HG02678 (cell line): ENCODE results near the gene RIMBP3C.
"Not testable (repeated sequence)": the region's sequence is repeated elsewhere in the genome, so short reads cannot be mapped to it uniquely, and the experiment has no call there.

ENCODE experiments used
- ATAC-seq: cut with Tn5 transposase; IDR thresholded peaks from one replicate; pipeline ENCODE4 v1.9.1; 2021; ENCODE audit warnings: mild to moderate bottlenecking, moderate library complexity; ENCODE audit not compliant: unreplicated experiment

RIMBP3C gene

DNA sequence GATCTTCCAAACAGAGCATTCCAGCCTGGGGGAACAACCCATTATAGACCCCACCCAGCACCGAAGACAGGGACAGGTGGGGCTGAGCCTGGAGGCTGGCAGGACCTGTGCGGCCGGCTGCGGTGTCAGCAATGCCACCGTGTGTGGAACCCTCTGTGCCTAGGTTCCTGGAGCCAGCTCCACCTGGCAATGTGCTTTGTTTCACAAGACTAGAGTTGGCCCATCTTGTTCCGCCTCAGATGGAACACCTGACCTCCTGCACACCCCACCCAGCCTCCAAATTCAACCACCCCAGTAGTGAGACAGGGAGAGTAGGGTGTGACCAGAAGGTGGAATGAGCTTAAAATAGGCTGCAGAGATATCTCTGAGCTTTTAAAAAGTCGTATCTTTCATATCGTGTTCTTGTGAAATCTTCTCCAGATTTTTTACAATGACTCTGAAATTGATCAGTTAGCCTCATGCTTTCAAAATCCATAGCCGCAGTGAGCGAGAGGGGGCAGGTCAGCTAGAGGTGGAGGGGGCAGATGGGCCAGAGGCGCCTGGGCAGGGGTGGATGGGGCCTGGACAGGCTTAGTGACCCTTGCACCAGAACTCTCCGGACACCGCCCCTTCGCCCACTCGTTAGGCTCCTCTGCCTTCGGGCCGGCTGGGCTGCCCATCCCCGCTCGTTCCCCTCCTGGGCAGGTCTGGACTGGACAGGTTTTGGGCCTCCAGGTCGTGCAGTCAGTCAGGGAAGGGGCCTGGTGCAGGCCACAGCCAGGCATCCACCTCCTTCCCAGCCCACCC, 18.2 kb downstream of the RIMBP3C start:
- ATAC-seq = not testable (repeated sequence)

DNA sequence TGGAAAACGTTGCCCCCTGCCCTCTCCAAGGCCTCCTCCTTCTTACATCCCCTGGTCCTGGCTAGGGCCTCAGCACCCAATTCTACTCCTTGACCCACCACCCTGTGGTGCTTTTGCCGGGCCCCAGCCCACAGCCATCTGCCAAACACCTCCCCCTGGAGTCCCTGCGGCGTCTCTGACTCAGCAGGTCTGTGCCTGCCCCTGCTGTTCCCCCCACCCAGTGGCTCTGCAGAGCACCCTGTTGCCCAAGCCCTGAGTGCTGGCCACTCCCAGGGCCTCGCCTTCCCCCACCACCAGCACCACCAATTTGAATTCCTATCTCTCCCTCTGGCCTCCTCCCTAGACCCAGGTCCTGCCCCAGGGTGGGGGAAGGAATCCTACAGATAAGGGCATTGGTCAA, 19.7 kb downstream of the RIMBP3C start:
- ATAC-seq = not testable (repeated sequence)

DNA sequence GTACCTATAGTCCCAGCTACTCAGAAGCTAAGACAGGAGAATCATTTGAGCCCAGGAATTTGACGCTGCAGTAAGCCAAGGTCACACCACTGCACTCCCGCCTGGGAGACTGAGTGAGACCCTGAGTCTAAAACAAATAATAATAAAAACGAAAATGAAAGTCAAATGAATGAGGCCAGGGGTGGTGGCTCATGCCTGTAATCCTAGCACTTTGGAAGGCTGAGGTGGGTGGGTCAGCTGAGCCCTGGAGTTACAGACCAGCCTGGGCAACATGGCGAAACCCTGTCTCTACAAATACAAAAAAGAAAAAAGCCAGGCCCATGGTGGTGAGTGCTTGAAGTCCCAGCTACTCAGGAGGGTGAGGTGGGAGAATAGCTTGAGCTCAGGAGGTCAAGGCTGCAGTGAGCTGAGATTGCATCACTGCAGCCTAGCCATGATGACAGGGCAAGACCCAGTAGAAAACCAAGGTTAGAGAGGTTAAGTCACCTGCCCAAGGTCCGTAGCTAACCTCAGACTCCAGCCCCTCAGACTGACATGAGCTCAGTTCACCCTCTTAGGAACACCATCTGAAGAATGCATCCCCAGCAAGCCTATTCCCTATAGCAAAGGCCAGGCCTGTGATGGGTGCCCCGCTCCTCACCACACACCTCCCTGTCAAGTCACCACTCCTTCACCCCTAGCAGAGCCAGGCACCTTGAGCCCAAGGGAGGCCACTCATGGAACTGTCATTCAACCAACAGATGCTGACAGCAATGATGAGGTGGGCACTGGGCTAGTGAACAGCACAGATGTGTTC, 24.4 kb downstream of the RIMBP3C start:
- ATAC-seq = not testable (repeated sequence)

DNA sequence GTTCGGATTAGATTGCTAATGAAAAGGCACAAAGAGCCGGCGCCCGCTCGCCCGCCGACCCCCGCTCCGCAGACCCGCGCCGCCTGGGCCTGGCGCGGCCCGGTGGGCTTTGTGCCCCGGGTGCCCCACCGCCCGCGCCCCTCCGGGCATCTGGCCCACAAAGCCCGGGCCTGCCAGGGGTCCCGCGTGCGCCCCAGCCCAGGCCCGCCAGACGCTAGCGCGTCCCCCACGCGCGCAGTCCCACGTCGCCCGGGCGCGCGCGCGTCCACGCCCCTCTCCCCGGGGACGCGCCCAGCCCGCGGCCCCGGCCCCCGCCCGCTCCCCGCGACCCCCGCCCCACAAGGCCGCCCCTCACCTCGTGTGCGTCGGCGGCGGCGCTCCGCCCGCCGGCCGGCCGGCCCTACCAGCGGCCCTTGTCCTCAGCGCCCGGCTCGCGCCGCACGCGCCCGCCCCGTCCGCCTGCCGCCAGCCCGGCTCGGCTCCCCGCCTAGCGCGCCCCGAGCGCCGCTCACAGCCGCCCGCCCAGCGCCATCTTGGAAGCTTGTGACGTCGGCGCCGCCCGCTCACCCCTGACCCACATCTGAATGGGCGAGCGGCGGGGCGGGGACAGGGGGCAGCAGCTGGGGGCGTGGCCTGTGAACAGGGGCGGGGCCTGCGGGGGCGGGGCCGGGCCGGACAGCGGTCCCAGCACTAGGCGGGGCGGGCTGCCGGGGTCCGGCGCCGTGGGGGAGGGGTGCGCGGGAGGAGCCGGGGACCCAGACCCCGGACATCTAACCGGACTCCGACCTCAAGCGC, 34.1 kb downstream of the RIMBP3C start:
- peak; percentile 89 for ATAC-seq

DNA sequence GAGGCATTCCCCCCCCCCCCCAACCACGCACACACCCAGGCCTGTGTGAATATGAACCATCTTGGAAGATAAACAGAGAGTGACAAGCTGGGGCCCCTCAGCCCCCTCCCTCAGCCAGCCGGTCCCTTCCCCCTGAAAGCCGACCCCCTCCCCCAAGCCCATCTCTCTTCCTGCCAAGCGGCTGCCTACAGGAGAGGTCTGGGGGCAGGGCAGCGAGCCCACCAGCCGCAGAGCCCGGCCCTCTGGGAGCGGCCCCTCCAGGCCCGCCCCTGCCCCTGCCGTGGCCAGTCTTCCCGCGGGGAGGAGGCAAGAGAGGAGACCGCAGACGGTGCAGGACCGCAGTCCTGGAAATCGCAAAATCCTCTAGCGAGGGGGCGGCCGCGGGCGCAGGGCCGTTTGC, 34.7 kb downstream of the RIMBP3C start:
- ATAC-seq = not testable (repeated sequence)

DNA sequence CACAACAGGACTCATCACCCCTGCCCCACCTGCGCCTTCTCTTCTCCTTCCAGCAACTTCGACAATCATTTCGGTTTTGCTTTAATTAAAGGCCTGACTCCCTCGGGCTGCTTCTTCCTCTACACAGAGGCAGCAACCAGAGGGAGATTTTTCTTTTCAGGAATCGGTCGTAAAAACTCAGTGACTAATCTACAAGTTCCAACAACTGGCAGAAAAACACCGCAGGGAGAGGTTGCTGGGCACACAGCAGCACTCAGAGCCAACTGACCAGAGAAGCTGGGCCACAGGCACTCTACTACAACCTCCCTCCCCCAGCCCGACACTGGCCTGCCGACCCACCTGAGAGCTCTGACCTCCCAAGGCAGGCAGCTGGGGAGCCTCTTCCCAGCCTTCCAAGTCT, 36.0 kb downstream of the RIMBP3C start:
- not testable (repeated sequence) for ATAC-seq

DNA sequence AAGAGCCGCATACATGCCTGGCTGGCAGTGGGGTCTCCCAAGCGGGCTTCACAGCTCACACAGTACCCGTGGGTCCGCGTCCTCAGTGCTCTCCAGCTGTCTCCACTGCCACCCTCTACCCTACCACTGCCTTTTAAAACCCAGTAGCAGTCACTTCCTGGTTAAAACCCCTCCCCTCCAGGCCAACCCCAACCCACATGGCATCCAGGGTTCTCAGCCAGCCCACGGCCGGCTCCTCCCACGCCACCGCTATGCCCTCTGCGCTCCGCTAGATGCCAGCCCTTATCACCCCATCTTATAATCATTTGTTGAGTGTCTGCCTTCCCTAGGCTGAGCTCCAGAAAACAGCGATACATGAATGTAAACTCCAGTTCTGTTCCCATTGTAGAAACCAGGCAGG, 37.1 kb downstream of the RIMBP3C start:
- not testable (repeated sequence) for ATAC-seq

DNA sequence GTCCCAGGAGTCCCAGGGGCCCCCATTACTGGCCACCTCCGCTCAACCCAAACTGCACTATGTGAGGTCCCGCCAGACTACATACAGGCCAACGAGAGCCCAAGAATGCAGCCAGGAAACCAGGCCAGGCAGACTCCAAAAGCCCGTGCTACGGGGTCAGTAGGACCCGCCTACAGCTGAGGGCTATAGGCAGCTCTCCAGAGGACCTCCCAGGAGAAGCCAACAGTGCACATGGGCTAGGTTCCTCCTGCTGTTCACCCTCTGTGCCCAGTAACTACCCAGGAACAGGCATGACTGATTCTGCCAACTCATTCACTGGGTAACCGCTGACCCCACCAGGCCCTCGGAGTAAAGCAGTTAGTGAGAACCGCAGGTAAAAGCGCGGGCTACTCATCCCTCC, 39.2 kb downstream of the RIMBP3C start:
- ATAC-seq = not testable (repeated sequence)

DNA sequence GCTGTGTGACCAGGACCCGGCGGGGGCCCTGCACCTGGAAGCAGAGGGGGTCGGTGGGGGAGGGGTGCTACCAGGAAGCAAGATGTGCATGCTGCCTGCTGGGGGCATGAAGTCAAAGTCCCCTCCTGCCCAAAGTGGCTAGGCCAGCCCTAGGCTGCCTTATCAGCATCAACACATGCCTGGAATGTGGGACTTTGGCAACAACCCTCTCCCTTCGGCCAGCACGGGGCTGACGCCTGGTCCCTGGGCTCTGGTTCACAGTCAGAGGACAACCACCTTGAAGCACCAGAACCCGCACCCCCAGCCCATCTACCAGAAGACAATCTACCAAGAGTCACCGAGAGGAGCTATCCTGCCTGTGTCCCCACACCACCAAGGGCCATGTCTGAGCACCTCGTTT, 40.9 kb downstream of the RIMBP3C start:
- ATAC-seq = not testable (repeated sequence)

DNA sequence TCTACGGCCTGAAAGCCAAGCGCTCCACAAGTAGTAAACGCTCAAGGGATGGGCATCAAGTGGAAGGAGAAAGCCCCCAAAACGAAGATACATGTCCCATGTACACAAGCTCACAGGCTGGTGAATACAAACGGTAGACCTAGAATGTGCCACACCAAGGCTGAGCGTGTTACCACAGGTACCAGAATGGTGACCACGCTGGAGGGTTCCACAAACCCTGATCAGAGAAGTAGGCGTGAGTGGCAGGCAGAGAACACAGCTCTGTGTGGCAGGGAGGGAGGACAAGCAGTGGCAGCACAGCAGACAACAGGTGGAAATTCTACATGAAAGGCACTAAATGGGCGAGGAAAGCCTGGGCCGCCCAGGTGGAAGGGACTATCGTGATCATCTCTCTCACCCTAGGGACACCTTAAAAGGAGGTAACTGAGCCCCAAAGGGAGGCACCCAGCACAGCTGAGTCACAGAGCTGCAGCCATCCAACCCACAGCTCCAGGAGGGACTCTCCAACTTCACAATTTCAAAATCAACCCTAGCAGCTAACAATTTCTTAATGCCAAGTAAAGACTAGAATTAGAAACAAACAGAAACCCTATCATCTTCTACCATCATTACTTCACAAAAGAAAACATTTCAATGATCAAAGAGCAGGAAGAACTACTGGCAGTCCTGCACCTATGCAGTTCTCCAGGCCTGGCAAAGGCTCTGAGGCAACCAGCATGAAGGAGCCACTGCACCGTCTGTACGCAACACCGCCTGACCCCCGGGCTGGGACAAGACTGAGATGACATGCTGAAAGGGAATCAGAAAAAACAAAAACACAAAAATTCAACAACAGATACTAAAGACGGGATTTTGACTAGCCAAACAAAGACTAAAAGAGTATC, 51.4 kb downstream of the RIMBP3C start:
- not testable (repeated sequence) for ATAC-seq

DNA sequence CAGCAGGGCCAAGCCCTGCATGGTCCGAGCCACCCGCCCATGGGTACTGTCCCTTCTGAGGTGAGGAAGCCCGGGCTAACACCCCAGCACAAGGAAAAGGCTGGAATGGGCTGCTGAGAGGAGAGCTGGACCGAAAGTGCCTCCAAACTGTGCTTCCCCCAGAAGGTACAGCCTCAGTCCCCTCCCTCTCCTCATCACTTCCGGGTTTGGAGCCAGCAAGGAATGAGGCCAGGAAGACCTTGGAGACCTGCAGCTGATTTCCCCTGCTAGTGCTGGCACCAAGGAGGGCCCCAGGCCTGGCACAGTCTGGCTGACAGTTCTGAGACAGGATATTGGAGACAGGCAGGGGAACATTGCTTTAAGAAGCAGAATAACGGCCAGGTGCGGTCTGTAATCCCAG, 52.8 kb downstream of the RIMBP3C start:
- not testable (repeated sequence) for ATAC-seq

DNA sequence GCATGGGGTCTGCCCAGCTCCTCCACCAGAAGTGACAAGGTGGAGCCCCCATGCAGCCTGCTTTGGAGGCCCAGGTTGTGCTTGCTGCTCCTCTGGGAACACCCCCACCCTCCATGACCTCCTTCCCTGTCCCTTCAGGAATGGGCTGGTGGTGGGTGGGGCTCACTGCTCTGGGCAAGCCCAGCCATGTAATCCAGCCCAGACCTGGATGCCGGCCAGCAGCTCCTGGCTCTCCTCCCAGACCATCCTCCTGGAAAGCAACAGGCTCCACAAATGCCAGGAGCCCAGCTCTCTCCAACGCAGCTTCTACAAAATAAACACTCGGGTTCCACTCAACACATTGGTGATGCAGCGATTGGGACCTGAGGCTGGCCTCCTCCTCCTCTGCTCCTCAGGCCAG, 53.3 kb downstream of the RIMBP3C start:
- not testable (repeated sequence) for ATAC-seq
